Breast epithelium (tissue), 4 donors: ENCODE measurements around the gene PRDX5. TPM values are rescaled to one million over a fixed set of nuclear protein-coding genes. Genes with fewer than 3 reads are reported as not detected.
A peak's percentile ranks its signal among the peaks of the same experiment; 100 is the strongest.

Source experiments
- DNase-seq, 2 donors: peaks; one replicate each; pipeline ENCODE4 v3.0.0-alpha.2; 2019; ENCODE audit warnings: low spot score in 2 of 2
- H3K27ac ChIP-seq, 2 donors: fragments of 200-600 bp; sonication (generic) in 1 of 2; one replicate each; pipeline ENCODE4 v1.5.1; 2016 to 2019; ENCODE audit warnings: mild to moderate bottlenecking in 1 of 2
- H3K27me3 ChIP-seq, 2 donors: fragments of 200-600 bp; sonication (generic) in 1 of 2; one replicate each; pipeline versions ENCODE4 v1.5.1 to v1.6.0; 2017 to 2019; ENCODE audit warnings: control low read depth in 1 of 2, mild to moderate bottlenecking in 1 of 2
- H3K36me3 ChIP-seq: fragments of 200-600 bp; one replicate; pipeline ENCODE4 v1.5.1; 2019
- H3K4me1 ChIP-seq, 2 donors: fragments of 200-600 bp; sonication (generic); one replicate each; pipeline ENCODE4 v1.5.1; 2016 to 2019; ENCODE audit warnings: control low read depth in 1 of 2
- H3K4me3 ChIP-seq, 3 donors: fragments of 200-600 bp; sonication (generic); 1 replicate in 2 of 3; 2 replicates in 1 of 3; pipeline ENCODE4 v1.5.1; 2016 to 2019; ENCODE audit warnings: mild to moderate bottlenecking in 3 of 3, moderate library complexity in 2 of 3
- H3K9me3 ChIP-seq, 2 donors: fragments of 200-600 bp; sonication (generic) in 1 of 2; one replicate each; pipeline ENCODE4 v1.5.1; 2016 to 2019; ENCODE audit warnings: control low read depth in 1 of 2
- CTCF ChIP-seq, 3 donors: fragments of 450-650 bp; IDR thresholded peaks; one replicate each; pipeline ENCODE4 v1.5.1; 2016 to 2017; ENCODE audit warnings: antibody characterized with exemption in 3 of 3, mild to moderate bottlenecking in 3 of 3, moderate library complexity in 3 of 3
- POLR2A ChIP-seq: fragments of 450-650 bp; IDR thresholded peaks from one replicate; pipeline ENCODE4 v1.6.1; 2016; ENCODE audit warnings: antibody characterized with exemption, mild to moderate bottlenecking, moderate library complexity
- POLR2AphosphoS5 ChIP-seq, 3 donors: sonication (generic); formaldehyde crosslinking; IDR thresholded peaks; one replicate each; pipeline ENCODE4 v1.6.1; 2017; ENCODE audit warnings: antibody characterized with exemption in 3 of 3
- intact Hi-C: fragments of 100-400 bp; cut with DNase I; formaldehyde crosslinking; loops from one replicate; pipeline ENCODE4 v1.15.1; 2023; ENCODE audit warnings: low total_unique reads
- total RNA-seq, 3 donors: library from RNA; depleted of rRNA; stranded (reverse); fragments of >200 nt; gene quantifications; one replicate each; pipeline ENCODE4 v1.1.0, GENCODE V29; 2016

PRDX5 gene
- total RNA-seq, 3 donors from 2014 or later, result 241 to 327 (median 262) TPM

DNA sequence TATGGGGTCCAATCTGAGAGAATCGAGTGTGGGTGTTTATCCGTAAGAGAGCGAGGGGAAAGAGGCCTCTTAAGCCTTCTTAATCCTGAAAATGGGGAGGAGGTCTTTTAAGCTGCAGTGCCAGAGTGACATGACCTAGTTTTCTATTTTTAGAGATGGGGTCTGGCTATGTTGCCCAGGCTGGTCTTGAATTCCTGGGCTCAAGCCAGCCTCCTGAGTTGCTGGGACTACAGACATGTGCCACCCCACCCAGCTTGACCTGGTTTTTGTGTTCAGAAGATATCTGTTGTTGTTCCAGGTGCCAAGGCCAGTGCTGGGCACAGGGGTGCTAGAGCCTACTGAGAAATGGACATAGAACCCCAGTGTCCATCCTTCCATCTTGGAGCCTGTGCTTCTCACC lies 34.8 kb upstream of the PRDX5 start:
- Histone ChIP-seq H3K9me3 (no peaks in the 10 kb centered on the region), H3K4me1 (peaks cover 3 to 21% of the 10 kb centered on the region in 2 donors), H3K4me3 (peak overlapping the region in 2 of 3 donors; percentile 91), H3K36me3 (no peaks in the 10 kb centered on the region), H3K27me3 (no peaks in the 10 kb centered on the region), H3K27ac (peak overlapping the region in 1 of 2 donors; percentile 25)
- intact Hi-C loops, result no loop called here
- DNase-seq, result no peak
- TF ChIP-seq POLR2A, result no peak
- no peak for TF ChIP-seq CTCF (IDR thresholded peaks at IDR 0.05)
- no peak for TF ChIP-seq POLR2AphosphoS5 (IDR thresholded peaks at IDR 0.05)

DNA sequence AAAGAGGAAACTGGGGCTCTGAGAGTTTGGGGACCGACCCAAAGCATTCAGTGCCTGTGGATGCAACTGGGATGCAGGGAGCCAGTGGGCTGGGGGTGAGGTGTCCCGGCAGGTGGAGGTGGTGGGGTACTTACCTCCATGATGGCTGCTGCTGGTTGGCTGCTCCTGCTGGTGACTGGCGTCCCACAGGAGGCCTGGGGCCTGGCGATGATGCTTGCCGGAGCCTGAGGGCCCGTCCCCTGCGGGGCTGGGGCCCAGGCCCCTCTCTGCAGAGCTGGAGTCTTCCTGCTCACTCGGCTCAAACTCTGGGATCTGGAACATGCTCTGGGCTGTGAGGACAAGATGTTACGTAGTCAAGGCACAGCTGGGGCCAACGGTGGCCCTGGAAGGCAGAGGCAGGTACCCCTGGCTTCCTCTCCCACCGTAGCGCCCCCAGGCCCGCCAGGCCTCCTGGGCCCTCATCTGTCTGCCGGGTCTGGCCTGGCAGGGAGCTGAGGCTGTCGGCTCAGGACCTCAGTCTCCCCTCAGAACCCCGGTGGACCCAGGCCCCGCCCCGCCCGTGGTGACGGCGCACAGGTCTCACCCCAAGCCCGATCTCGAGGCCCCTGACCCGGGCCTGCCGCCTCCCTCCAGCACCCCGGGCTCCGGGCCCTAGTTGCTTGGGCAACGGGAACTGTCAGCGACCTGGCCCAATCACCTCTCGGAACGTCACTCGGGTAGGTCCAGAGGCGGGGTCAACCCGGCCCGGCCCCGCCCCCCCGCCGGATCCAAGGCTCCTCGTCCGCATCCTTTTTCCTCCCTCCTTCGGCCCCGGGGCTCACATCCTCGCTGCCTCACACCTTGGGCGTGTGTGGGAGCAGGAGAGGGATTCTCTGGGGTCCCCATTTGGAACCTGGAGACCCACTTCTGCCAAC lies 33.6 kb upstream of the PRDX5 start, which contains the start of gene BAD:
TSS of gene BAD (minus strand) at position 618 of the 914 bp plus-strand sequence. CDS start at position 321, 297 bp downstream.
- peak in 1 of 3 donors; percentile 25 for TF ChIP-seq POLR2AphosphoS5 (IDR thresholded peaks at IDR 0.05)
- peak; percentile 12 for TF ChIP-seq POLR2A
- TF ChIP-seq CTCF (IDR thresholded peaks at IDR 0.05), result no peak
- Histone ChIP-seq H3K27ac (peak within 1 kb of the TSS; percentile 93 to 98), H3K36me3 (no peaks in the 10 kb centered on the region), H3K9me3 (no peaks in the 10 kb centered on the region), H3K4me3 (peak within 1 kb of the TSS; percentile 84 to 91 (median 91)), H3K4me1 (peaks cover 3 to 21% of the 10 kb centered on the region in 2 donors), H3K27me3 (no peaks in the 10 kb centered on the region)
- peak; percentile 95 to 96 for DNase-seq
- intact Hi-C loops, result no loop called here

DNA sequence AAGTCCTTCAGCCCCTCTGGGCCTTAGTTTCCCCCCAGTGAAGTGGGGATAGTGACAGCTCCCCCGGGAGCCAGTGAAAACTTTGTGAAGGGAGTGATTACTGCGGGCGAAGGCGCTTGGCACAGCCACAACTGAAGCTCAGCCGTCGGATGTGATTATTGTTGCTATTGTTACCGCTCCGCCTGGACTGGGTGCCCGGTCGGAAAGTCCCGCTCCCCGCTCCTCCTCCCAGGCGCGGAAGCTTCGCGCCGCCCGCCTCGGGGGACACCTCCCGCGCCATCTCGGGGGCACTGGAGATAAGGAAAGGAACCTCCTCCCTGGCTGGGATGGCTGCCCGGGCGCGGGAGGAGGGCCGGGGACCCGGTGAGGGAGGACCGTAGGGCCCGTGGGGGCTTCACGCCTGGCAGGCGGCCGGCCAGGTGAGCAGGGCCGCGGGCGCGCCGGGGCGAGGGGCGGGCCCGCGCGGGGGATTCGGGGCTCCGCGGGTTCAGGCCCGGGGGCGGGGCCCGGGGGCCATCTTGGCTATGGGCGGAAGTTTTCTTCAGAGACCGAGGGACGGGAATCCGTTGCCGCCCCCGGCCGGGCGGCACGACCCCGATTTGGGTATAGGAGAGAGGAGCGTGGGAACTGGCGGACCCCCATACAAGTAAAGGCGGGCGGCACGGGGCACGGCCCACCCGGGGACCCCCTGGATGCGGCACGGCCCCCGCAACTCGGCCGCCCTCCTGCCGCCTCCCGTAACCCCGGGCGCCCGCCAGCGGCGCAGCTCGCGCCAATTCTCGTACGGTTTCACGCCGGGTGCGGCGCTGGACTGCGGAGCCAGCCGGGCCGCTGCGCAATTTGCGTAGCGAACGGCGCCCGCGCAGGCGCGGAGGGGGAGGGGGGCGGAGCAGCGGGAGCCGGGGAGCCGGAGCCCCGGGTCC lies 32.7 kb upstream of the PRDX5 start, which contains the start of gene GPR137:
TSS of gene GPR137 (plus strand) at position 887 of the 923 bp plus-strand sequence. CDS start 677 bp downstream, outside the sequence.
- no peaks in the 10 kb centered on the region for H3K36me3 ChIP-seq
- DNase-seq, result peak; percentile 81 to 90
- no peaks in the 10 kb centered on the region for H3K27me3 ChIP-seq
- peak within 1 kb of the TSS; percentile 84 to 91 (median 91) for H3K4me3 ChIP-seq
- intact Hi-C loops, result no loop called here
- H3K9me3 ChIP-seq, result no peaks in the 10 kb centered on the region
- peak within 1 kb of the TSS; percentile 93 to 98 for H3K27ac ChIP-seq
- peak; percentile 3 for TF ChIP-seq POLR2A
- peak in 2 of 3 donors; percentile 31 to 60 for TF ChIP-seq POLR2AphosphoS5 (IDR thresholded peaks at IDR 0.05)
- TF ChIP-seq CTCF (IDR thresholded peaks at IDR 0.05), result no peak
- H3K4me1 ChIP-seq, result peaks cover 3 to 21% of the 10 kb centered on the region in 2 donors

DNA sequence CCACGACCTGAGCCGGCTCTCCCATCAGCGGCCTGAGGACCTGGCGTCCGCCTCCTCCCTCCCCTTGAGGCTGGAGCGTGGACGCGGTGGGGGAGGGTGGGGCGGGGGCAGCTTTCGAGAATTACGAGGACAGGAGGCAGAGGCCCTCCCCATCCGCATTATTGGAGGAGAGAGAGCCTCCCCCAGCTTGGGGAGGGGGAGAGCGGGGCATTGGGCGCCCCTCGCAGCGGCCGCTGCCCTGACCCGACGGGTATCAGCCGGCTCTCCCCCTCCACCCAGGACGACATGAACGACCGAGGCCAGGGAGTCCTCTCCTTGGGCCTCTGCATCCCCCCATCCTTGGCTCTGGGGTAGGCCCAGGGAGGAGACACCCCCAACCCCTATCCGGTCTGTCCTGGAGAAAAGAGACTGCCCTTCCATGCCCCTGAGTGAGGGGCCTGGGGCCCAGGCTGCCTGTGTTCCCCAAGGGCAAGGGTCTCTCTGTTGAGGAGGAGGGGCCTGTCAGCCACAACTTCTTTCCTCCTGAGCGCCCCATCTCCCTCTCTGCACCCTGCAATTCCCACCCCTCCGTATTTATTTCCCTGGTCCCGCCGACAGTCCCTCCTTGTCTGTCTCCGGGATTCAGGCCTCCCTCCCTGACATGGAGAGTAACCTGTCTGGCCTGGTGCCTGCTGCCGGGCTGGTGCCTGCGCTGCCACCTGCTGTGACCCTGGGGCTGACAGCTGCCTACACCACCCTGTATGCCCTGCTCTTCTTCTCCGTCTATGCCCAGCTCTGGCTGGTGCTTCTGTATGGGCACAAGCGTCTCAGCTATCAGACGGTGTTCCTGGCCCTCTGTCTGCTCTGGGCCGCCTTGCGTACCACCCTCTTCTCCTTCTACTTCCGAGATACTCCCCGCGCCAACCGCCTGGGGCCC lies 31.8 kb upstream of the PRDX5 start:
- Histone ChIP-seq H3K27ac (peak overlapping the region; percentile 93 to 98), H3K4me3 (peak overlapping the region; percentile 84 to 91 (median 91)), H3K36me3 (no peaks in the 10 kb centered on the region), H3K27me3 (peaks cover 0 to 4% of the 10 kb centered on the region in 2 donors), H3K4me1 (peaks cover 5 to 22% of the 10 kb centered on the region in 2 donors), H3K9me3 (no peaks in the 10 kb centered on the region)
- intact Hi-C loops, result no loop called here
- DNase-seq, result peak in 1 of 2 donors; percentile 40
- TF ChIP-seq POLR2A, result no peak
- TF ChIP-seq POLR2AphosphoS5 (IDR thresholded peaks at IDR 0.05), result no peak
- no peak for TF ChIP-seq CTCF (IDR thresholded peaks at IDR 0.05)
